HL-60 (cell line): ENCODE results near the gene LMAN1L.

Source experiments
- CTCF ChIP-seq: IDR thresholded peaks from one replicate; pipeline ENCODE4 v1.5.1; 2011; ENCODE audit warnings: low read length, control low read depth, inconsistent platforms; ENCODE audit not compliant: insufficient read depth
- REST ChIP-seq: IDR thresholded peaks from 2 replicates; pipeline ENCODE4 v1.6.1; 2012; ENCODE audit warnings: low read depth; ENCODE audit not compliant: insufficient replicate concordance

GRCh38 chr15:74783072-74783807 is 29.4 kb upstream of the LMAN1L start:
- TF ChIP-seq REST (no peak), CTCF (no peak)
